Measurements from ENCODE around the gene TFAP2E.

GRCh38 chr1:35554266-35555211 lies 18.6 kb upstream of the TFAP2E start:
- TF ChIP-seq CTCF (IDR thresholded peaks at IDR 0.05) (no peak), TCF7L2 (IDR thresholded peaks at IDR 0.05; ENCODE audit: low read depth, low read length) (no peak), POLR2AphosphoS5 (IDR thresholded peaks at IDR 0.05; ENCODE audit: low read depth, low read length) (no peak), REST (IDR thresholded peaks at IDR 0.05; ENCODE audit: insufficient read depth in 1 of 2, low read depth in 2 of 2, low read length in 1 of 2) (no peak), SIN3A (IDR thresholded peaks at IDR 0.05; ENCODE audit: borderline replicate concordance, insufficient read depth, low read depth, low read length) (no peak)
